ENCODE data around the gene SOX21.

SOX21 gene

DNA sequence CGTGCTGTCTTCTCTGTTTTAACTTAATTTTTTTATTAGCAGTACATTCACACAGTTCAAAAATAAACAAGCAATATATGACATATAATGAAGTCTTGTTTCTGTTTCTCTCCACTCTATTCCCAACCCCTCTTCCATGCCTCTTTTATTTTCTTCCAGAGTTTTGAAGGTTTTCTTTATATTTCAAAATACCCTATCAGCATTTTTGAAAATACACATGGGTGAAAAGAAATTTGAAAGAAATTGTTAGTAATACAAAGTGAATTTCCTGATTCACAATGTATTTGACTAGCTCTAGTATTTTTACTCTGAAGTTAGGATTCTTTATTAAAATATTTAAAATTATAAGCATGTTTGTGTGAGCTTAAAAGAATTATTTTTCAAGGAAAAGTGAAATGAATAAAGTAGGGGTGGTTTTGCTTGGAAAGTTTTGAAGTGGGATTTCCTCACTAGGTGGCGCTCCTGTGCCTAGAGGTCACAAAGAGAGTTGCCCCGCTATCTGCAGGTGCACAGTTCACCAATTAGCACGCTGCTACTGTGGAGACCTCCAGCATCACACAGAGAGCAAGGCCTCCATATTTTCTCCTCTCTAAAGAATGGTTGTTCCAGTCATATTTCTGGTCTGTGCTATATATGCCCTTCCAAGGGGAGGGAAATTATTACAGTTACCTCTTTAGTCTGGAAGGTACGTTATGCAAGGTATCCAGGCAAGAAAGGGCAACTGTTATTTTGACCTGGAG is 37.6 kb downstream of the SOX21 start:
- DNase-seq = no peak

DNA sequence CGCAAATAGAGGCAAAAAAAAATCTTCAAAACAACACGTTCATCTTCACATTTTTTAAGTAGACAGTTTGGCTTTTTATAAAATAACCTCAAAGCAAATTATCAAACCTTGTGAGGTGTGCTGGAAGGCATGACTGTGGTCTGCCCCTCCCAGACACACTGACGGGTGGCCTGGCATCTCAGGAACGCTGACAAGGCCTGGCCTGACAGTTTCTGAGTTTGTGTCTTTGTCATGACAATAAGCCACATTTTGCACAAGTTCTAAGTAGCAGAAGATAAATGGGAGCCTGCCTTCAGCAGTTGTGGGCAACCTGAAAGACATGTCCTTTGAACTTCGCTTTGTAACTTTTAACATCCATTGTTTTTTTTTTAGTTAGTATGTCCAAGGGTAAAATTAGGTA is 38.5 kb downstream of the SOX21 start:
- no peak for DNase-seq

DNA sequence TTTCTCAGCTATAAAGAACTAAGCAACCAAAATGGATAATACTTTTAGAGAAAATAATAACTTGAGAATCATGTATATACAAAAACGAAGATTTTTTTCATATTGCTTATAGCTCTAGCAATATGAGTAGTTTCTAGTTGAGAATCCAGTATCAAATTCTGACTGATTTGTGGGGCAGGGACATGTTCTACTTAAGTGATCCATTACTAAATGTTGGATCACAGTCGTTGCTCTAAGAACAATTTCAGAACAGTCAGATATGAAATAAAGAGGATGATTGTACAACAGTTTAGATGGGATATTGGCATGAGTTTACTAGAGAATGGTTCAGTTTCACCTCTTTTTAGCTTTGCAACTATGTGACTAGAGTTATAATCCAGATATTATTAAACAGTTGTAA is 39.9 kb downstream of the SOX21 start:
- DNase-seq = no peak

DNA sequence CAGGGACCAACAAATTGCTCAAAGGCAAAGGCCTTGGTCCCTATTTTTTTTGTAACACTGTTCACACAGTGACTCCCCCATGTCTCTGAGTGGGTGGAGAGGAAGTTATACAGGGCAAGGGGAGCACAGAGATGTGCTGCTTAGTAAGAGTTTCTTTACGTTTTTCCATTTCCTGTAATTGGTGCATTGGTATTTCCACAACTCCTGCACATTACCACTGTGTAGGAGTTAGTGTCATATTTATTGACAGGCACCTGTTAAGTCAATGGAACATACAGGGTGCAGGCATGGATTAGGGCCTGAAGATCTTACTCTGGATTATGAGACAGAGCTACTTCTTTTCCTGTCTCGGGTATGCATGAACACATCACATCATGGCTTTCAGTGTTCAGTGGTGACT is 45.2 kb downstream of the SOX21 start:
- no peak for DNase-seq

DNA sequence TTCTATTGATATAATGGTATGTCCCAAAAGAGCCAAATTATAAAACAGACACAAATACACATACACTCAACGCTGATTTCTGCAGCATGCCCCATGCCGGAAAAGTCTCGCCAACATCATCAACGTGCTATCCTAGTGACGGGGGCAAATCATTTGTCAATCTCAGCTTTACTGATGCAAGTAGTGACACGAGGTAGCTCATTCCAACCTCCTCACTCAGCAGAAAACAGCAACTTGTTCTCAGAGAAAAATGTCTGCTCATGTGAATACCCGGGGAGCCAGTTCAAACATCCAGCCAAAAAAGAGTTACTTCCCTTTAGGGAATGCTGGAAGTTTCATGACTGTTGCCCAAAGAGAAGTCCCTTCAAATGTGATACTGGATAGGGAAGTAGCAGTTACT is 46.3 kb downstream of the SOX21 start:
- DNase-seq = no peak

DNA sequence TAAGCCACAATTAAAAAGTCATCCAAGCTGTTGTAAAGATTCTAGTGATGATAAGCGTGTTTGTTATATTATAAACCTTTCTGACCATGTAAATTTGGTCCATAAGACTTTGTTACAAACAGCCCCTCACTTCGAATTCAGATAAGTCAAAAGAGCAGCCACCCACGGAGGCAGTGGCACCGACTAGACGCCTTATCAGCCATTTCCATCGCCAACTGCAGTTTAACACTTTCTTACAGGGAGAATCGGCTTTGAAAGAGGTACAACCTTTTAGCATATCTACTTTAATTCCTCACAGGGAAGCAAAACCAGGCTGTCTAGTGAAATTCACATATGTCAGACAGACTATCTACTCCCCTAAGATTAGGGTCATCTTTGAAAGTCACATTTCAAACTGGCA is 47.5 kb downstream of the SOX21 start:
- DNase-seq = no peak

DNA sequence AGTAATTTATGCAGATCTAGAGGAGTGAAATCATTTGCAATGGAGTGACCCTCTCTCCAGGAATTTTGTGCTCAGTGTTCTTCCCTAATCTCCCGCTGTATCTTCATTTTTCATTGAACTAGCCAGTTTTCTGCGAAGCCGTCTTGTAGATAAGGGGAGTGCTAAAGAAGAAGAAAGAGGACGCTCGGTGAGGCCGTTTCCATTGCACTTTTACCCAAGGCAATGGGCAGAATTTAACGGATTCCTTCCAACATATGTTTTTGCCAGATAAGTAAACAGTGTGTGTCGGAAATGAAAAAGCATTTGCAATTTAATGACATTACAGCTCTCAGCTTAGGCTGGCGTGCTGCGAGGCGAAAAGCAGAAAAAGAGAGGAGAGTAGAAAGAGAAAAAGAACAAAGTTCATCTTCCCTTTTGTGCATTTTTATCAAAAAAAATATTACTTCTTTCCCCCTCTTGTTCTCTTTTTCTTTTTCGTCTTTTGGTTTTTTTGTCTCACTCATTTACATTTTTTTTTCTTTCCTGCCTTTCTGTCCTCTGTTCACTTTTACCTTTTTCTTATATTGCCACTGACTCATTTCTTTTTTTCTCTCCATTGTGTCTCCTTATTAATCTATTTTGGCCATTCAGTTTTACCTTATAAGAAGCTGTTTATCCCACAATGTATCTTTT is 49.9 kb downstream of the SOX21 start:
- no peak for DNase-seq

DNA sequence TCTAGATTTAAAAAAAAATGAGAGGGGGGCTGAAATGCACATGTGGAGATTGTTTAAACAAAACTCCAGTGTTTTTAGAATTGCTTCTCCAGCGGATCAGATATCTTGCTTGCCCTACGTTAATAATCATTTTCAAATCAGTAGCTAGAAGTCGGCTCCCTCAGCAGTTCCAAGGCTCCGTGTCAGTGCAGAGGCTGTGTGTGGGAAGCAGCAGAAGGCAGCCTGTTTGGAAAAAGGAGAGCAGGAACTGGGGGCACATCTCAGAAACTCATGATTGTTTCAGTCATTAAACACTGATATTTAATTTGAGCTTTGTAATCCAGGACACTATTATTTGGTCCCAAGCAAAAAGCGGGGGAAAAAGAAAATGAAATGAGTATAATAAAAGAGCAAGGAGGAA is 50.9 kb downstream of the SOX21 start:
- DNase-seq = no peak

DNA sequence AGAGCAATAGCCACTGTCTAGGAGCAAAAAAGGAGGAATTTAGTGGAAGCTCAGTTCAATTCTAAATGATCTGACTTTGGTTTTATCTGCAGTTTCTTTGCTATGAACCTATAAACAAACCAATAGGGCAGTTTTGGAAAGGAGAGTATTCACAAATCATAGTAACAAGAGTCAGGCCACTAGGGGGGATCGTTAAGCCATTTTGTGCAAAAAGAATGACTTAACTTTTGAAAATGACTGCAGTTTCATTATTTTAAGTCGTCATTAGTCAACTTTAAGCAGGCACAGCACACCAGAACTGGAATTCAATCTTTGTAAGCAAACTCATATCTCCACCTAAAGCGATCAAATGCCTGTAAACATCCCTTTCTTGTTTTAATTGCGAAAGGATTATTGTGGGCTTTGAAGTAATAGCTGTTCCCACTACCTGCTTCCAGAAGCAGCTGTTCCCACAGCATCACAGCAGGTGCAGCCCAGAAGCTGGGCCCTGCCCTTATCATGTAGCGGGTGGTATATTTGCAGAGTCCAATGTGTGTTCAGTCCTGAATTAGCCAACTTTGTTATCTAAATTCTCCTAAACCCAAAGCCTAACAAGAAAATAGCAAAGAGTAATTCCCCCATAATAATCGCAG is 51.5 kb downstream of the SOX21 start:
- no peak for DNase-seq
